A673 (cell line): ENCODE results near the gene XPO5. TPM values are rescaled to one million over a fixed set of nuclear protein-coding genes. Genes with fewer than 3 reads are reported as not detected.

Experiments
- BruUV-seq: library from RNA; stranded (reverse); fragments of 400-500 nt; replicated peaks from 2 replicates; lab custom pipeline; 2021; lab: Mats Ljungman, UMichigan
- CTCF ChIA-PET: fragments of 300-600 bp; sonication (Branson Sonifier 250); formaldehyde crosslinking; loops from one replicate; lab custom pipeline; 2022; ENCODE audit warnings: antibody characterized with exemption; lab: Charles Lee
- POLR2A ChIA-PET: fragments of 300-600 bp; sonication (Branson Sonifier 250); formaldehyde crosslinking; loops from one replicate; lab custom pipeline; 2022; ENCODE audit warnings: antibody characterized with exemption; ENCODE audit not compliant: low non-redundant PET; lab: Charles Lee
- DNase-seq: peaks from one replicate; pipeline ENCODE4 v3.0.0-alpha.2; 2015; ENCODE audit warnings: low spot score
- H3K27ac ChIP-seq: fragments of 200-600 bp; sonication (generic); 2 replicates; pipeline ENCODE4 v1.5.1; 2016; ENCODE audit warnings: mixed run types, low read depth, mild to moderate bottlenecking, mixed read lengths, antibody characterized with exemption, low read length; ENCODE audit not compliant: poor library complexity, severe bottlenecking
- H3K27me3 ChIP-seq: fragments of 200-600 bp; sonication (generic); replicated peaks from 2 replicates; pipeline ENCODE4 v1.6.1; 2017; ENCODE audit warnings: mixed run types, low read depth, mild to moderate bottlenecking, mixed read lengths, antibody characterized with exemption, low read length; ENCODE audit not compliant: insufficient read depth, poor library complexity
- H3K36me3 ChIP-seq: fragments of 200-600 bp; sonication (generic); 2 replicates; pipeline ENCODE4 v1.6.1; 2016; ENCODE audit warnings: mixed run types, mild to moderate bottlenecking, mixed read lengths, antibody characterized with exemption, low read length; ENCODE audit not compliant: insufficient read depth, poor library complexity, severe bottlenecking
- H3K4me1 ChIP-seq: fragments of 200-600 bp; sonication (generic); 2 replicates; pipeline ENCODE4 v1.6.1; 2017; ENCODE audit warnings: mixed run types, mild to moderate bottlenecking, mixed read lengths, antibody characterized with exemption, low read length; ENCODE audit not compliant: insufficient read depth, poor library complexity, severe bottlenecking
- H3K4me3 ChIP-seq: fragments of 200-600 bp; sonication (generic); 2 replicates; pipeline ENCODE4 v1.5.1; 2016; ENCODE audit warnings: low read depth, mixed run types, mild to moderate bottlenecking, mixed read lengths, low read length; ENCODE audit not compliant: poor library complexity, severe bottlenecking
- H3K9me3 ChIP-seq: fragments of 200-600 bp; sonication (generic); 2 replicates; pipeline ENCODE4 v1.6.1; 2016; ENCODE audit warnings: mixed run types, low read depth, mild to moderate bottlenecking, mixed read lengths, antibody characterized with exemption, low read length; ENCODE audit not compliant: poor library complexity, severe bottlenecking
- EZH2 ChIP-seq: fragments of 200-600 bp; sonication (generic); IDR thresholded peaks from 2 replicates; pipeline ENCODE4 v1.6.1; 2017; ENCODE audit warnings: borderline replicate concordance, low read depth, mild to moderate bottlenecking, mixed read lengths, antibody characterized with exemption, low read length; ENCODE audit not compliant: poor library complexity, severe bottlenecking
- intact Hi-C: fragments of 100-400 bp; cut with micrococcal nuclease; formaldehyde crosslinking; loops from one replicate; pipeline ENCODE4 v1.10.0; 2022; ENCODE audit not compliant: unreplicated experiment
- total RNA-seq: library from RNA; stranded (reverse); gene quantifications from 2 replicates; pipeline ENCODE4 v1.2.3, GENCODE V29; 2021
- TF ChIP-seq, protein P1 (sequence below): fragments of 300-800, 200-600 bp; sonication (generic); conservative IDR thresholded peaks from 2 replicates; pipeline ENCODE4 v1.5.1; 2017; ENCODE audit warnings: low read depth, mild to moderate bottlenecking, antibody characterized with exemption, low read length, moderate library complexity, mixed read lengths

Gene XPO5
- total RNA-seq, 1 experiment from 2014 or later: 111 TPM

- Histone ChIP-seq H3K4me3 (no peak overlapping the region), H3K9me3 (no peaks in the 10 kb centered on the region), H3K36me3 (peaks cover 94% of the 10 kb centered on the region), H3K27ac (no peak overlapping the region), H3K27me3 (no peaks in the 10 kb centered on the region), H3K4me1 (no peaks in the 10 kb centered on the region)
- intact Hi-C loops: no loop called here
- no peak for DNase-seq
- ChIA-PET CTCF (no interaction called here), POLR2A (no interaction called here)
- TF ChIP-seq, protein P1, sequence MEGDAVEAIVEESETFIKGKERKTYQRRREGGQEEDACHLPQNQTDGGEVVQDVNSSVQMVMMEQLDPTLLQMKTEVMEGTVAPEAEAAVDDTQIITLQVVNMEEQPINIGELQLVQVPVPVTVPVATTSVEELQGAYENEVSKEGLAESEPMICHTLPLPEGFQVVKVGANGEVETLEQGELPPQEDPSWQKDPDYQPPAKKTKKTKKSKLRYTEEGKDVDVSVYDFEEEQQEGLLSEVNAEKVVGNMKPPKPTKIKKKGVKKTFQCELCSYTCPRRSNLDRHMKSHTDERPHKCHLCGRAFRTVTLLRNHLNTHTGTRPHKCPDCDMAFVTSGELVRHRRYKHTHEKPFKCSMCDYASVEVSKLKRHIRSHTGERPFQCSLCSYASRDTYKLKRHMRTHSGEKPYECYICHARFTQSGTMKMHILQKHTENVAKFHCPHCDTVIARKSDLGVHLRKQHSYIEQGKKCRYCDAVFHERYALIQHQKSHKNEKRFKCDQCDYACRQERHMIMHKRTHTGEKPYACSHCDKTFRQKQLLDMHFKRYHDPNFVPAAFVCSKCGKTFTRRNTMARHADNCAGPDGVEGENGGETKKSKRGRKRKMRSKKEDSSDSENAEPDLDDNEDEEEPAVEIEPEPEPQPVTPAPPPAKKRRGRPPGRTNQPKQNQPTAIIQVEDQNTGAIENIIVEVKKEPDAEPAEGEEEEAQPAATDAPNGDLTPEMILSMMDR: no peak
- no peak for TF ChIP-seq EZH2
- no TSS peak for BruUV-seq
Measured at GRCh38 chr6:43547222-43547621, 28.6 kb downstream of the XPO5 start.

GRCh38 chr6:43544461-43544860 is 31.4 kb downstream of the XPO5 start:
- no peak overlapping the region for H3K27ac ChIP-seq
- BruUV-seq: no TSS peak
- H3K27me3 ChIP-seq: no peaks in the 10 kb centered on the region
- H3K9me3 ChIP-seq: no peaks in the 10 kb centered on the region
- intact Hi-C loops: no loop called here
- ChIA-PET CTCF (no interaction called here), POLR2A (no interaction called here)
- peaks cover 76% of the 10 kb centered on the region for H3K36me3 ChIP-seq
- no peak for DNase-seq
- no peak overlapping the region for H3K4me3 ChIP-seq
- TF ChIP-seq, protein P1: no peak
- TF ChIP-seq EZH2: no peak
- H3K4me1 ChIP-seq: no peaks in the 10 kb centered on the region

DNA sequence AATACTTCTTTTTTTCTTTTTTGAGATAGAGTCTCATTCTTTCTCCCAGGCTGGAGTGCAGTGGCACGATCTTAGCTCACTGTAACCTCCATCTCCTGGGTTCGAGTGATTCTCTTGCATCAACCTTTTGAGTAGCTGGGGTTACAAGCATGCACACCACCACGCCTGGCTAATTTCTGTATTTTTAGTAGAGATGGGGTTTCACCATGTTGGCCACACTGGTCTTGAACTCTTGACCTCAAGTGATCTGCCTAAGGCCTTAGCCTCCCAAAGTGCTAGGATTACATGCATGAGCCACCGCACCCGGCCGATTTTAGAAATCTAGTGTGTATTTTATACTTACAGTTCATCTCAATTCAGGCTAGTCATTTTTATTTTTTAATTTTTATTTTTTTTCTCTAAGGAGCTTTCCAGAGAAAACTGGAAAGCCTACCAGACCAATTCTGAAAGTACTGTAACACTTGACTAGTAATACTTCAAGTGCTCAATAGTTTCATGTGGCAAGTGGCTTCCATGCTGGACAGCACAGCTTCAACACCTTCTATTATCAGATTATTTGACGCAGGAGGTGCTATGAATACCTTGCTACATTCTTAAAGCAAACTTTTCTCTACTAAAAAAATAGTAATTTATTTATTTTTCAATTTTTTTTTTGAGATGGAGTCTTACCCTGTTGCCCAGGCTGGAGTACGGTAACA is 33.9 kb downstream of the XPO5 start:
- TF ChIP-seq, protein P1: no peak
- no peak for TF ChIP-seq EZH2
- Histone ChIP-seq H3K9me3 (no peaks in the 10 kb centered on the region), H3K4me3 (no peak overlapping the region), H3K36me3 (peaks cover 68% of the 10 kb centered on the region), H3K4me1 (no peaks in the 10 kb centered on the region), H3K27ac (no peak overlapping the region), H3K27me3 (no peaks in the 10 kb centered on the region)
- DNase-seq: no peak
- no TSS peak for BruUV-seq
- CTCF ChIA-PET: no interaction called here
- intact Hi-C loops: no loop called here
- POLR2A ChIA-PET: no interaction called here
